DND-41 (cell line): ENCODE results near the gene CDC25C.

Source experiments
- ATAC-seq: fragments of 200-7000 bp; cut with Tn5 transposase; 3 replicates; pipeline ENCODE4 v1.9.1; 2021; ENCODE audit warnings: low read depth; ENCODE audit not compliant: insufficient read depth
- DNase-seq: peaks from one replicate; pipeline ENCODE4 v3.0.0-alpha.2; 2020
- H2AFZ ChIP-seq: 2 replicates; pipeline ENCODE4 v1.6.0; 2012; ENCODE audit warnings: low read depth, low read length
- H3K27ac ChIP-seq: 2 replicates; pipeline ENCODE4 v1.5.1; 2012; ENCODE audit warnings: low read length, inconsistent platforms
- H3K27me3 ChIP-seq: fragments of 200-600 bp; sonication (generic); 2 replicates; pipeline ENCODE4 v1.6.0; 2012; ENCODE audit warnings: low read length, mild to moderate bottlenecking, inconsistent platforms; ENCODE audit not compliant: insufficient read depth, poor library complexity
- H3K36me3 ChIP-seq: 2 replicates; pipeline ENCODE4 v1.5.1; 2012; ENCODE audit warnings: low read length, inconsistent platforms; ENCODE audit not compliant: insufficient read depth
- H3K4me1 ChIP-seq: 2 replicates; pipeline ENCODE4 v1.5.1; 2012; ENCODE audit warnings: mild to moderate bottlenecking, low read length; ENCODE audit not compliant: insufficient read depth
- H3K4me2 ChIP-seq: 2 replicates; pipeline ENCODE4 v1.6.0; 2012; ENCODE audit warnings: mild to moderate bottlenecking, moderate library complexity, low read length, inconsistent platforms; ENCODE audit not compliant: insufficient read depth
- H3K4me3 ChIP-seq, 2 experiments: fragments of 200-600 bp in 1 of 2; shearing (Covaris generic) in 1 of 2; 2 replicates each; pipeline ENCODE4 v1.5.1; 2012 to 2016; ENCODE audit warnings: inconsistent platforms in 2 of 2, low read length in 2 of 2, mild to moderate bottlenecking in 2 of 2, low read depth in 1 of 2, moderate library complexity in 1 of 2
- H3K79me2 ChIP-seq: 2 replicates; pipeline ENCODE4 v1.6.0; 2012; ENCODE audit warnings: low read length, inconsistent platforms; ENCODE audit not compliant: insufficient read depth
- H3K9ac ChIP-seq: 2 replicates; pipeline ENCODE4 v1.6.0; 2012; ENCODE audit warnings: low read depth, mild to moderate bottlenecking, inconsistent platforms, low read length, moderate library complexity
- H3K9me3 ChIP-seq: 2 replicates; pipeline ENCODE4 v1.5.1; 2012; ENCODE audit warnings: low read length, moderate library complexity, mild to moderate bottlenecking, inconsistent platforms; ENCODE audit not compliant: insufficient read depth, severe bottlenecking
- H4K20me1 ChIP-seq: 2 replicates; pipeline ENCODE4 v1.6.0; 2012; ENCODE audit warnings: low read length; ENCODE audit not compliant: insufficient read depth
- EZH2 ChIP-seq: IDR thresholded peaks from 3 replicates; pipeline ENCODE4 v1.6.1; 2012; ENCODE audit warnings: borderline replicate concordance, low read depth, mild to moderate bottlenecking, moderate library complexity, low read length, inconsistent platforms; ENCODE audit not compliant: severe bottlenecking
- TF ChIP-seq, protein P1 (sequence below): IDR thresholded peaks from 2 replicates; pipeline ENCODE4 v1.5.1; 2012; ENCODE audit warnings: borderline replicate concordance, low read length, moderate library complexity, mild to moderate bottlenecking; ENCODE audit not compliant: poor library complexity, severe bottlenecking; ENCODE audit errors: extremely low read depth

Gene CDC25C

DNA sequence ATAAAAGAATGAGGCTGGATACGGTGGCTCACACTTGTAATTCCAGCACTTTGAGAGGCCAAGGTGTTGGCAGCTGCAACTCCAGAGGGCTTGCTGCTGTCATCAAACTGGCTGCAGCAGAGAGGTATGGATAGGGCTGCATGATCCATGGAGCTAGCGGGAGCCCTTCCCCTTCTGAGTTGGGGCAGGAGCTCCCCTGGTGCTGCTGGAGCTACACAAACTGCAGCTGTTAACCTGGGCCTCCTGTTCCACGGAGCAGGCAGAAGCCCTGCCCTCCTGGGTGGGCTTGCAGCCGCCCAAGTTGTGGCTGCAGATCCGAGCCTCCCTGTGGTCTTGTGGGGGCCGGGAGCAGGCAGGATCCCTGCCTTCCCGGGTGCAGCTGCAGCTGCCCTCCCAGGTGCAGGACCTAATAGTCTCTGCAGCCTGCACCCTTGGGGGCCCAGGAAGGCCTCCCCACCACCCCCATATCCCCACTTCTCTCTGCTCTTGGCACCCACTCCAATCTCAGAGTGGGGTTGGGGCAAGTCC, 15.8 kb downstream of the CDC25C start:
- H2AFZ ChIP-seq, result no peak overlapping the region
- H3K4me3 ChIP-seq, result no peak overlapping the region
- H3K79me2 ChIP-seq, result no peaks in the 10 kb centered on the region
- no peaks in the 10 kb centered on the region for H3K27me3 ChIP-seq
- H4K20me1 ChIP-seq, result no peaks in the 10 kb centered on the region
- ATAC-seq (no peak), DNase-seq (no peak)
- no peak overlapping the region for H3K27ac ChIP-seq
- no peak overlapping the region for H3K4me2 ChIP-seq
- peaks cover 64% of the 10 kb centered on the region for H3K36me3 ChIP-seq
- no peaks in the 10 kb centered on the region for H3K9me3 ChIP-seq
- no peaks in the 10 kb centered on the region for H3K4me1 ChIP-seq
- no peak for TF ChIP-seq EZH2
- TF ChIP-seq, protein P1, sequence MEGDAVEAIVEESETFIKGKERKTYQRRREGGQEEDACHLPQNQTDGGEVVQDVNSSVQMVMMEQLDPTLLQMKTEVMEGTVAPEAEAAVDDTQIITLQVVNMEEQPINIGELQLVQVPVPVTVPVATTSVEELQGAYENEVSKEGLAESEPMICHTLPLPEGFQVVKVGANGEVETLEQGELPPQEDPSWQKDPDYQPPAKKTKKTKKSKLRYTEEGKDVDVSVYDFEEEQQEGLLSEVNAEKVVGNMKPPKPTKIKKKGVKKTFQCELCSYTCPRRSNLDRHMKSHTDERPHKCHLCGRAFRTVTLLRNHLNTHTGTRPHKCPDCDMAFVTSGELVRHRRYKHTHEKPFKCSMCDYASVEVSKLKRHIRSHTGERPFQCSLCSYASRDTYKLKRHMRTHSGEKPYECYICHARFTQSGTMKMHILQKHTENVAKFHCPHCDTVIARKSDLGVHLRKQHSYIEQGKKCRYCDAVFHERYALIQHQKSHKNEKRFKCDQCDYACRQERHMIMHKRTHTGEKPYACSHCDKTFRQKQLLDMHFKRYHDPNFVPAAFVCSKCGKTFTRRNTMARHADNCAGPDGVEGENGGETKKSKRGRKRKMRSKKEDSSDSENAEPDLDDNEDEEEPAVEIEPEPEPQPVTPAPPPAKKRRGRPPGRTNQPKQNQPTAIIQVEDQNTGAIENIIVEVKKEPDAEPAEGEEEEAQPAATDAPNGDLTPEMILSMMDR, result no peak
- no peak overlapping the region for H3K9ac ChIP-seq

DNA sequence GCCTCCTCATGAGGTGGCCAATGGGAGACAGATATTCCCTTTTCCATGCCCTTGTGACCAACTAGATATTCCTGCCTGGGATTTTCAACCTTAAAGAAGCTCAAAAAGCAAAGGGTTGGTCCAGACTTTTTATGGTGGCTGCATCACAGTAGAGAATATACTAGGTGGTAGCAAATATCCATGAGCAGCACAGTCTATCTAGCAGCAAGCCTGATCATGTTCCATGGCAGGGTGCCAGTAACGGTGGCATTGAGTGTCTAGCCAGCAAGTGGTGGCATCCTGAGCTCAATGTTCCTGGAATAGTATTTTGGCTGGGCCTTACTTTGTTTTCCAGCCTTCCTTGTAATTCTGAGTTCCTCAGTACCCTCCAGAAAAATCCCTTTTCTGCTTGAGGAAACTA, 25.8 kb downstream of the CDC25C start:
- Histone ChIP-seq H3K9ac (no peak overlapping the region), H3K9me3 (no peaks in the 10 kb centered on the region), H3K4me3 (no peak overlapping the region), H3K79me2 (no peaks in the 10 kb centered on the region), H3K27me3 (no peaks in the 10 kb centered on the region), H3K36me3 (peaks cover 36% of the 10 kb centered on the region), H2AFZ (no peak overlapping the region), H3K27ac (no peak overlapping the region), H3K4me1 (no peaks in the 10 kb centered on the region), H3K4me2 (no peak overlapping the region), H4K20me1 (no peaks in the 10 kb centered on the region)
- no peak for ATAC-seq
- TF ChIP-seq EZH2, result no peak
- TF ChIP-seq, protein P1, result no peak
- DNase-seq, result no peak

DNA sequence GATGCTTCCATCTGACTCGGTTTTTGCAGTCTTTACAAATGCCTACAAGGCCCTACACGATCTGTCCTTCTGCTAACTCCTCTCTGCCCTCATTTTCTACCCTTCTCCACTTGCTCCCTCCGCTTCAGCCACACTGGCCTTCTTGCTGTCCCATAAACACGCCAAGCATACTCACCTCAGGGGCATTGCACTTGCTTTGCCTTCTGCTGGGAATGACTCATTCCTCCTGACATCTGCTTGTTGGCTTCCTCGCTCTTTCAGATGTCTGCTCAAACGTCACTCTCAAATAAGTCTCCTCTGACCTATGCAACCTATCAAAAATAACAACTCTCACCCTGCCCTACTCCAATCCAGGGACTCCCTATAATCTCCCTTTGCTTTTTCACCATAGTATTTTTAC, 28.2 kb downstream of the CDC25C start:
- Histone ChIP-seq H3K27ac (no peak overlapping the region), H2AFZ (no peak overlapping the region), H3K4me3 (no peak overlapping the region), H3K9me3 (no peaks in the 10 kb centered on the region), H3K4me1 (no peaks in the 10 kb centered on the region), H3K79me2 (no peaks in the 10 kb centered on the region), H3K27me3 (no peaks in the 10 kb centered on the region), H3K9ac (no peak overlapping the region), H3K36me3 (peaks cover 32% of the 10 kb centered on the region), H3K4me2 (no peak overlapping the region), H4K20me1 (no peaks in the 10 kb centered on the region)
- DNase-seq (no peak), ATAC-seq (no peak)
- TF ChIP-seq, protein P1, result no peak
- no peak for TF ChIP-seq EZH2

DNA sequence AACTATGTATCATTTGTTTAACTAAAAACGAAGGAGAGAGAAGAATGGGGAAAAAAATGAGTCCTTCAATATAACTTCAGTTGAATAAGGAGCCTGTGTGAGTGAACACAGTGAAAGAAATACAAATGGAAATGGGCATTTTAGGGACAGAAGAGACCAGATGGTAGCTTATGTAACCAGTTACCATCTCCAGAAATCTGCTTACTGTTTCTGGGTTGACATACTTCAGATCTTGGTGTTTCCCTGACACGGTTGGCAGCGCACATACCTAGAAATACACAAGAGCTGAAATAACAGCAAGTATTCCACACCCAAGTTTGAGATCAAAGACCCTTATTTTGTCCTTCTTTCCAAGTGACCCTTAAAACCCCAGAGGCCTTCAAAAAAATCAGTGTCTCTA, 42.3 kb downstream of the CDC25C start:
- no peaks in the 10 kb centered on the region for H3K9me3 ChIP-seq
- no peak overlapping the region for H3K4me3 ChIP-seq
- TF ChIP-seq, protein P1, result no peak
- no peak for TF ChIP-seq EZH2
- H3K36me3 ChIP-seq, result peaks cover 57% of the 10 kb centered on the region
- no peak overlapping the region for H3K4me2 ChIP-seq
- no peaks in the 10 kb centered on the region for H3K4me1 ChIP-seq
- no peaks in the 10 kb centered on the region for H3K27me3 ChIP-seq
- H3K27ac ChIP-seq, result no peak overlapping the region
- H4K20me1 ChIP-seq, result no peaks in the 10 kb centered on the region
- DNase-seq, result no peak
- H3K79me2 ChIP-seq, result no peaks in the 10 kb centered on the region
- no peak overlapping the region for H2AFZ ChIP-seq
- ATAC-seq, result no peak
- H3K9ac ChIP-seq, result no peak overlapping the region
